ELF-1 (cell line): ENCODE data around the gene CYLD.

Experiments
- DNase-seq: peaks from one replicate; pipeline ENCODE4 v3.0.0-alpha.2; 2016; ENCODE audit warnings: low read depth, low spot score

CYLD gene

DNA sequence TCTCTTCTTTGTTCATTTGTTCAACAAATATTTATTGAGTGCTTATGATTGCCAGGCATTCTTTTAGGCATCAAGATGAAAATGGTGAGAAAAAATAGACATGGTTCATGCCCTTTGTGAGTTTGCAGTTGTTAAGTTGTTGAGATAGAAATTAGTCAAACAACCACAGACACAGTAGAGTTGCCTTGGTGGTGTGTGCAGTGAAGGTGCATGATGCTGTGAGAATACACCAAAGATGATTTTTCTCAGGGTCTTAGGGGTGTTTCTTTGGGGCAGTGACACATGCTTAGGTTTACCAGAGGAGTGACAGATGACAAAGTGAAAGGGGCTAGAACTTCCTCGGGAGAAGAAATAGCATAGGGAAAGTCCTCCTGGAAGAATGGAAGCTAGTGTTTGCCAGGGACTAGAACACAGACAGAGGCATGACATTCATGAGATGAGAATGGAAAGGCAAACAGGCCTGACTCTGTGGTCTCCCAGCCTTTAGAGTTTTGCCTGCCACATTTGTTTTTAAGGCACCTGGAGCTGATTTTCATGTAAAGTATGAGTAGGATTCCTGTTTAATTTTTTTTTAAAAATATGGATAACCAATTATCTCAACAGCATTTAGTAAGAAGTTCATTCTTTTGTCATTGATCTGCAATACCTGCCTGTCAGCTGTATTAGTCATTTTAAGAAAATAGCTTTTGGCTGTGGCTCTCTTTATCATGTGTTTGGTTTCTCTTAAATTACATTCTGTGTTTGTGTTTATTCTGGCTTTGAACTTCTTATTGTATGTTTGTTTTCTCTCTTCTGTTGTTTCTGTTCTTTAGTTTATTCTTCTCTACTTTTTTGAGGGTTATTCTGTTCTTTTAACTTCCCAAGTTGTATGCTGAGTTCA lies 36.6 kb downstream of the CYLD start:
- no peak for DNase-seq

DNA sequence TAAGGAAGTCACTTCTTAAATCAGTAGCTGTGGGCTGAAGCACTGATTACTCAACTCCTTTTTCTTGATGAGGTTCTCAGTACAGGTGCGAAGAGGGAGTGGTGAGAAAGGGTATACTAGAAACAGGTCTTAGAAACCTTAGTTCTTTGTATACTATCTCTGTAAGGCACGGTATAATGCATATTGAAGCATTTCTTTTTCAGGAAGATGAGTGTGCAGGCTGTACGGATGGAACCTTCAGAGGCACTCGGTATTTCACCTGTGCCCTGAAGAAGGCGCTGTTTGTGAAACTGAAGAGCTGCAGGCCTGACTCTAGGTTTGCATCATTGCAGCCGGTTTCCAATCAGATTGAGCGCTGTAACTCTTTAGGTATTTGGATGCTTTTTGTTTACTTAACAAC lies 39.2 kb downstream of the CYLD start:
- DNase-seq, result peak; percentile 13

DNA sequence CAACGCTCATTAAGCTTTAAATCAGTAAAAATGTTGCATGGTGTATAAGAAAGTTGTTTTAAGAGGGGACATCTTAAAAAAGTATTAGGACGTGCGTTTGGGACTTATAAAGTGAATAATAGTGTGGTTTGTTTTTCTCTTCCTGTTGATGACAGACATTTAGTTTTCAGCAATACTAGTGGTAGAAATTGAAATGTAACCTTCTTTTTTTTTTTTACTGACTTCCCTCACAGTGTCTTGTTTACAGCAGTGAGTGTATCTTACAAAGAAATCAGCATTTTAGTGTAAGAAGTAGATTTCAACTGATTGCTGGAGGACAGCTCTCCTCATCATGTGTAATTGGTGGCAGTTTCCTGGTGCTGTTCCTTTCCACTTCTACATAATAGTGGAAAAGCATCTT lies 39.6 kb downstream of the CYLD start:
- no peak for DNase-seq

DNA sequence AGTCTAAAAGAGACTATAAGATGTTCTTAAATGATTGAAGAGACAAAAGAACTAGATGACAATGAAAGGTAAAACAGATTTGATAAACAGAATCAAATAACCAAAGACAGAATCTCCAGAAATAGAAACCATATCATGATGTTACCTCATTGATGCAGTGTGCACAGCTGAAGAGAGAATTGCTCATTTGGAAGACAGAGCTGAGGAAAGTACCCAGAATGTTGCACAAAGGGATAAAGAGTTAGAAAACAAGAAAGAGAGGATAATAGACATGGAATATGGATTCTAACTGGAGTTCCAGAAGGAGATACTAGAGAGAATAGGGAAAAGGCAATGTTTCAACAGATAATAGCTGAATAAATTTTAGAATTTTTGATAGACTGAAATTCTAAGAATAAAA lies 47.9 kb downstream of the CYLD start:
- DNase-seq, result no peak

DNA sequence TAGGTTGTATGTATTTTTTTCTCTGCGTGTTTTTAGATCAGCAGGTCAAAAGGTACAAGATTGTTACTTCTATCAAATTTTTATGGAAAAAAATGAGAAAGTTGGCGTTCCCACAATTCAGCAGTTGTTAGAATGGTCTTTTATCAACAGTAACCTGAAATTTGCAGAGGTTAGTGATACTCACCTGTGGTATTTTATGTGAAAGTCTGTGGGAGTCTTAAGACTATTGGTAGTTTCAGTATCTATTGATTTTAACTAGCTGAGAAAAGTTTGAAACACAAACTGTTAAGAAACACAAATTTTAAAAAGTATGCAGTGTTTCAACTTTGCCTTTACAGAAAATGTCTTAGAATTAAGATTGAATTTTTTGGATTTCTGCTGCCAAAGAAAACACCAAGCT lies 49.6 kb downstream of the CYLD start:
- no peak for DNase-seq

DNA sequence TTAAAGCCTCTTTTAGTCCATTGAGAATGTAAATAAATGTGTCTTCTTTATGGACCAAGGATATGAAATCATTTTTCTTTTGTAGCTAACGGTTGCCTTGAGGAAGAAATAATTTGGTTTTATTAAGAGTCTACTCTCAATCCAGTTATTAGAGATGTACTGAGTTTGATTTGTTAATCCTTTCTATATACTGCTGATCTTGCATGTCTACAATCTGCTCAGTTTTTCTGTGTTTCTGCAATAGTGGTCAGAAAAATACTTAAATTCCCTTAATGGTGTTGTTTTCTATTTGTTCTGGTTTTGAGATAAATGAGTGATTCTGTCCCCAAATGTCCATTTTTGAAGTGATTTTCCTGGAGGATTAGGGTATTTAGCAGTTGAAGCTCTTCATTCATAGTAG lies 54.9 kb downstream of the CYLD start:
- no peak for DNase-seq

DNA sequence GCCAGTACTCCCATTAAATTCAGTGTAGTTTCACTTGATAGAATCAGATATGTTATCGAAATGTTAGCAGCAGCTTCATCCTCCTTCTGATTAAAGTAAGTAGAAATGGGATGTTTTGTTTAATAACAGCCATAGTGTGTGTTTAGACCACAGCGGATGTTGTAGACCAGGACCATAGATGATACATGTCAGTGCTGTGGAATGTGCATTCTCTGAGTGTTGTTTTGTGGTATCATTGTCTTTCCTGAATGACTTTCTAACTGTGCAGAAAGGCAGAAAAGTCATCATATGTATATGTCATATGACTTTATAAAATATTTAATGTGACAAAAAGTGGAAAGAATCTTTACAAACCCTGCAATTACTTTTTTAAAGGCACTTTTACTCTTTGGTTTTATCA lies 55.6 kb downstream of the CYLD start:
- DNase-seq, result no peak

DNA sequence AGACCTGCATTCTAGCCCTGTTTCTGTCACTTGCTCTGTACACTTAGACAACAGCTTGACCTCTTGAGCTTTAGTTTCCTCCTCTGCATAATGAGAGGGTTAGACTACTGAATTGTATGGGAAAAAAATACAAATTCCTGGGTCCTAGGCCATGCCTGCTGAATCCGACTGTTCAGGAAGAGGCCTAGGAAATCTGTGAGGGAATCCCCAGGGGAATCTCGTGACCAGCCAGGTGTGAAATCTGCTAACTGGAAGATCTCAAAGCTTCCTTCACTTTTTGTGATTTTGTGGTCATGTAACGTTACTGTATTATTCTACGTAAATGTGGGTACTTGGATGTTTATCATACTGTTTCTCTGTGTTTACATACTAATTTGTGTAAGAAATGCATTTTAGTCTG lies 58.2 kb downstream of the CYLD start:
- no peak for DNase-seq

DNA sequence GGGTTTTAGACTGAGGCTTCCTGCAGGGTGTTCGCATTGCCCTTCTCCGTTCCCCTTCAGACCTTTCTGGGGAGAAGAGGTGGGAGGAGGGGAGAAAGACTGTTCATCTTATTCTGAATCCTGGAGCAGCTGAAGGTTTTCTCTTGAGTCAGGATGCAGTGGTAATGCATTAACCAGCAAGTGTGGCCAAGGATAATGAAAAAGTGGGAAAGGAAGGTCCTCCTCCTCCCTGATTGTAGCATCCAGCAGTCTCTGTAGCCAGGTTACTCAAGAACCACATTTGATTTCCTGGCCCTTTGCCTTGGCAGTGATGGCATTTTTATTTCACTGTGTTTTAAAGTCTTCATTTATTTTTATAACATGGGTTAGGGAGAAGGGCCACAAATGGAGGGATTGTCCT lies 59.1 kb downstream of the CYLD start:
- no peak for DNase-seq

DNA sequence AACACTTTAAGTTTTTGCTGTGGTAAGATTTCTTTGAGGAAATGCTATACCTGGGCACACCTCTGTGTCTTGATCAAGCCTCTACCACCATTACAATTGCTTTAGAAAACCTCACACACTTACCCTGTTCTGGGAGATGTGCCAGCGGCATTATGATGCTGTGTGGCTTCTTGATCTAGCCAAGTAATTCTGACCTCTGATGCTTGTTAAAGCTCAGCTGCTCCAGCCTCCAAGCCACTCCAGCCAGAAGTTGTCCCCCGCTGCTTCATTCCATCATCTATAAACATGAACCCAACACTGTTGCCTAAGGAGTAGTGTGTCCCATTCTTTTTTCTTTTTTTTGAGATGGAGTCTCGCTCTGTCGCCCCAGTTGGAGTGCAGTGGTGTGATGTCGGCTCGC lies 60.1 kb downstream of the CYLD start:
- DNase-seq, result no peak

DNA sequence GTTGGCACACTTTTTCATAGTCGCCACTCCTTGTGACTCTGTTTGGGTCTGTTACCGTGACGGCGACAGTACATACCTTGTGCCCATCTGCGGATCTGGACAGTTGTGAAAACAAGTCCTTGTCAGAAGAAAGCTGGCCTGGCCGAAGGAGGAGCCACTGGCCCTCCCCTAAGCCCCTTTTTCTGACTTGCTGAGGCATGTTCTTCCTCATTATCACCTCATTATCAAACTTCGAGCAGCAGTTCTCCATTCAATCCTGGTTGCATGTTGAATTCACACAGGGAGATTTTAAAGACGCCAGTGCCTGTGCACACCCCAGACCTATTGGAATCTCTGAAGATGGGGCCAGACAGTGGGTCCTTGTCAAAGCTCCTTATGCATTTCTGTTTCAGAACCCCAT lies 61.1 kb downstream of the CYLD start:
- DNase-seq, result no peak

DNA sequence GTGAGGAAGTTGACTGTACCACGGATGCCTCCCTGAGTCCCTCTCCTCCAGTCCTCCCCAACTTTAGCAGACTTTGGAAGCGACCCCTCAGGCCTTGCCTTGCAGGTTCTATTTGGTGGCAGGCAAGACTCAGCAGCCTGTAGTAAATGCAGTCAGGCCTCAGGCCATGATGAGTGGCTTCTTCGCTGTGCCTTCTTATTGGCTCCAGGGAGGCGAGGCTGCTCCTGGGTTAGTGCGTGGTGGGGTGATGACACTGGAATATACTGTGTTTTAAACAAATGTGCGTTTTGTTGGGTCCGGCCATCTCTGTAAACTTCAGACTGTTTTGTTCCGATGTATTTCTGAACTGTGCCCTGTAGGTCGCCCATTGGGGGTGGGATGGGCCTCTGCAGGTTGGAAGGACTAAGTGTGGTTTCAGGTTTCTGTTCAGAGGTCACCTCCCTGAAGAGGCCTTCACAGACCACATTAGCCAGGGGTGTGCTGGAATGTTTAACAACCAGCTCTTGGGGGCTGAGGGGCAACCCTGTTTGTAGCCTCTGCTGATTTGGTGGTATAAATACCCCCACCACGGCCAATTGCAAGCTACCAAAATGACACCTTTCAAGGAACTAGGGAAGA lies 62.5 kb downstream of the CYLD start:
- peak; percentile 24 for DNase-seq

DNA sequence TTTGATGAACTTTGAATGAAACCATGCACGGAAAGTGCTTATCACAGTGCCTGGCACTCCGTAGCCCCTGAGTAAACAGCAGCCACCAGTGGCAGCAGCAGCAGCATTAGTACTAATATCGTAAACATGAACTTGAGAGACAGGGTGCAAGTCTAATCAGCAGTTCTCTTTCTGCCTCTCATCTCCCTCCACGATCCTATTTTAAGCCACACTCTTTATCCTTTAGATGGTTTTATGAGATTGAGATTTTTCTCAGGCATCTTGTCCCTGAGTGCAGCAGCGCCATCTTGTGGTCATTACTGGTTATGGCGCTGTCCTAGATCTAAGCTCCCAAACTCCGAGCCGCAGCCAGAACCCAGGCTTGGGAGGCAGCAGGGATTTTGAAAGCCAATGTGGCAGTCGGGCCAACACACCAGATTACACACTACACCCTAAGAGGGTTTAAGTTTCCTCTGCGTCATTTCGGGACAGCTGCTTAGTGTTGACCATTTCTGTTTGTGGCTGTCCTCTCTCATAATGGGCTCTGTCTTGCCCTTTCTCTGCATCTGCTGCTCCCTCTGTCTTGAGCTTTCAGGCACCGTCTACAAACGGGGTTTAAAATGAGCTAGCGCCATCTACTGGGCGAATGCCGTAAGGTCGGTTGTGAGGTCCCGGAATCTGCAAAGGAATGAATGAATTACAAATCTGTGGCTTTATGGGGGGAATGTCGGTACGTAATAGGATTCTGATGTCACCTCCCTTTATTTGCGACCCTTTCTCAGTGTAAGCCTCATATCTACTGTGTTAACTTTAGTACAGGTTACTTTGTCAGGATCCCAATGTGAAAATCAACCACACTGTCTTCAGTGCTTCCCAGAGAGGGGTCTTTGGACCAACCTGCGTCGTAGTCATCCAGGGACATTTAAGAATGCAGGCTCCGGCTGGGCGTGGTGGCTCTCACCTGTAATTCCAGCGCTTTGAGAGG lies 64.5 kb downstream of the CYLD start:
- DNase-seq, result peak; percentile 95

DNA sequence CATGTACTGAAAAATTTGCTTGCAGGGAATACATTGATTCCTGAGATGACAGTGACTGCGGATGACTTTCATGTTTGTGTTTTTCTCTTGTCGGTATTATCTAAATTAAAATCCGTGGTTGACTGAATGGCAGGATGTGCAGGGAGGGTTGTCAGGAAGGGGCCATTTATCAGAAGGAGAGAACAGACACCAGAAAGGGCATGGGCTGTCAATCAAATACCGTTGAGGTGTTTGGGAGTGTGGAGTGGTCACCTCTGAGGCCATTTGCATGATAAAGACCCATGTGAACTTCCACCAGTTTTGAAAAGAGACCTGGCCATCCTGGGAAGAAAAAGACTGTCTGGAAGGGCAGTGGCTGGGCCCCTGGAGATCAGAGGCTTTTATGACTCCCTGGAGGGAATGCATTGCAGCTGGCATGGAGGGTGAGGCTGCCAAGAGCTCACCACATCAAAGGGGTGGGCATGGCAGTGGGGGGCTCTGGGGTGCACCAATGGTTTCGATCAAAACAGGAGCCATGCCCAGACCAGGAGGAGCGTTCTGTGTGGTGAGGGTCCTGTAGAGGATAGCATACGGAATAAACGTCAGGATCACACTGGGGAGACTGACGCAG lies 67.1 kb downstream of the CYLD start:
- peak; percentile 67 for DNase-seq

DNA sequence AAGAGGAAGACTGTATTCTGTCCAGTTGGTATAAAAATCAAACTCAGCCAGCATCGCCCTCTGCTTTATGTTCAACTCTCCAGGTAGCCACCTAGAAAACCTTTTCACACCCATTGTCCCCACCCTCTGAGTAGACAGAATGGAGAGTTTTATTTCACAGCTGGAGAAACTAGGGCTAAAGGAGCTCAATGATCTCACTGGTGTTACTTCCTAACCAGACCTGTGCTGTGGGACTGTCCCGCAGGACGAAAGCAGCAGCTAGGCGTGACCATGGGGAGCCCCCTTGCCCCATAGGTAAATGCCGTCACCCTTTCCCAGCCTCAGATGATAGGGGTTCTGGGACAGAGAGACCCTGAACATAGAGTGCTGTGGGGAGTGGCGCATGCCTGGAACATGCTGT lies 67.7 kb downstream of the CYLD start:
- DNase-seq, result no peak

DNA sequence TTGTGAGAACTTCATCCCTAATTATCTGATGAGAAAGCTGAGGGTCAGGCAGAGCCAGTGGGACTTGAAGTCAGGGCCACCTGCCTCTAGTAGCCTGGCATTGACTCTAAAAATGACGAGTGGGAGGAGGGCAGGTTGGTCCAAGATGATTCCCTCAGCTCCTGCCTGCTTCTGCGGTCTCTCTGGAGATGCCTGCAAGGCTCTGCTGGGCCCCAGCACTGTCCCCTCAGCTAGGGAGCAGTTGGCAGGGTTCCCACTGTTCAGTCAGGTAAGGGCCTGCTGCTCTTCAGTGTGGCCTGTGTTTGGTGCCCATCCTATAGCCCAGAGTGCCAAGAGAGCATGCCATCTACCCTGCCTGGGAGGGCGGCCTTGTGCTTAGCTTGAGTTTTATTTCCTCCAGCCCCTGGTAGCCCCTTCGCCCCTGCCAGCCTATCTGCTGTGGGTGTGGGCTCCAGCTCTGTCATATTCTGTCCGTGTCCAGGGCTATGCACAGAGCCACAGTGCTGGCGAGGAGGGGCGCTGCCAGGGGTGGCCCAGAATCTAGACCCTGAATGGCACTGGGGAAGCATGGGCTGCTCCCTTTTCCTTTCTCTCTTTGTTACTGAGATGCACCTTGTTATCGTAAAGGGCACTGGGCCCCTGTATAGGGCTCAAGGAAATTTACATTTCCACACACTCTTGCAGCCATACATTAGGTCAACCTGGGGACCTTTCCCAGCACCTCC lies 68.5 kb downstream of the CYLD start:
- no peak for DNase-seq

DNA sequence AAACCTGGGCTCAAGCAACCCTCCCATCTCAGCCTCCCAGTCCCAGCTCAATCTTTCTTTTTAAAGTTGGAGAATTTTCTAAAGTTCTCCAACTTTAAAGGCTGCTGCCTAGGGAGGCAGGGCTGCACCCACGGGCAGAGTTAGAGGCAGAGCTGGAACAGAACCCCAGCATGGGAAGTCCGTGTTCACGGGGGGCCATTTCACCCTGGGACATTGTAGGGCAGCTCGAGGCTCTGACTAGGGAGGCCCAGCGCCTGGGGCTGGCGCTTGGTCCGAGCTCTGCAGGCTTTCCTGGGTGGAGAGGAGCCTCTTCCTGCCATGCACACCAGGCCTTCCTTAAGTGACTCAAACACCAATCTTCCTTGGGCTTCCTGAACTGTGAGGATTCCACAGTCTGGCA lies 70.2 kb downstream of the CYLD start:
- DNase-seq, result no peak

DNA sequence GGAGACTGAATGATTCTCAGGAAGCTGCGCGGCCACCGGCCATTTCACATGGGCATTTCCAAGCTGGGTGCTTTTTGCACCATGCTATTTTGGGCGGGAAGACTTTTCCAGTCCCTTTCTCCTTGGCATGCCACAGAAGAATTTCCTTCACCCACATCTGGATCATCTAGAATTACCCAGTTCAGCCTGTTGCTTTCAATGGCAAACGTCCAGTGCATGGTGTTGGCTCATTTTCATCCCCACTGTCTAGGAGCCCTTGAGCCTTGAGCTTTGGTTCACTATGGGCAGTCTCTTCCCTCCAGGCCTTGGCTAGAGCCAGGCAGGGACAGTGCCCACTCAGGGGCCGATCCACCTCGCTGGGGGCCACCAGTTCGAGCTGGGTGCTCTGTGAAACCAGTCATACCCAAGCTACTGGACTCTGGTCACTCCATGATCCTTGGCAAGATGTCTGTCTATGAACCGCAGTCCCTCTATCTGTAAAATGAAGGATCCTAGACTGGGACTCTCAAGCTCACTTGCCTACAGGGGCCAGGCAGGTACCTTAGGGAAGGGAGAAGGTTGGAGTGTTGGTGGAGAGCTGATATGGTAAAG lies 71.1 kb downstream of the CYLD start:
- no peak for DNase-seq

DNA sequence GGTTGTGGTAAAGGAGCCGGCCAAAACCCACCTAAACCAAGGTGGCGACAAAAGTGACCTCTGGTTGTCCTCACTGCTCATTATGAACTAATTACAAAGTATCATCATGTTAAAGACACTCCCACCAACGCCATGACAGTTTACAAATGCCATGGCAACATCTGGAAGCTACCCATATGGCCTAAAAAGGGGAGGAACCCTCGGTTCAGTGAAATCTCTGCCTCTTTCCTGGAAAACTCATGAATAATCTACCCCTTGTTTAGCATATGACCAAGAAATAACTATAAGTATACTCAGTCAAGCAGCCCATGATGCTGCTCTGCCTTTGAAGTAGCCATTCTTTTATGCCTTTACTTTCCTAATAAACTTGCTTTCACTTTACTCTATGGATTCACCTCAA lies 72.2 kb downstream of the CYLD start:
- DNase-seq, result no peak

DNA sequence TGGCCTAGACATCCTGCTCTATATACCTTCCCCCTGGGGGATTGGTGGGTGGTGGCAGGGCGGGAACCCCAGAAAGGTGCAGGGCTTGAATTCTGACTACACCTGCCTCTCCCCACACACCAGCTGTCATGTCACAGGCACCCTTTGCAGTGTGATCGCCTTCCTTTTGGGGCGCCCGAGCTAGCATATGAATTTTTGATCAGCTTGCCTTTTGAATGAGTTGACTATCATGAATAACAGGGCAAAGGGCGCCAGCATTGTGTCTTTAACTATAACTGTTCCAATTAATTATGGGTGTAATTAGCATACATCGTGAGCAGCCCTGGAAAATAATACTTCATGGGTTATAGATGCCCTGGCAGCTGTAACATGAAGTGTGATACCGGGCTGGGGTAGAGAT lies 72.7 kb downstream of the CYLD start:
- no peak for DNase-seq

DNA sequence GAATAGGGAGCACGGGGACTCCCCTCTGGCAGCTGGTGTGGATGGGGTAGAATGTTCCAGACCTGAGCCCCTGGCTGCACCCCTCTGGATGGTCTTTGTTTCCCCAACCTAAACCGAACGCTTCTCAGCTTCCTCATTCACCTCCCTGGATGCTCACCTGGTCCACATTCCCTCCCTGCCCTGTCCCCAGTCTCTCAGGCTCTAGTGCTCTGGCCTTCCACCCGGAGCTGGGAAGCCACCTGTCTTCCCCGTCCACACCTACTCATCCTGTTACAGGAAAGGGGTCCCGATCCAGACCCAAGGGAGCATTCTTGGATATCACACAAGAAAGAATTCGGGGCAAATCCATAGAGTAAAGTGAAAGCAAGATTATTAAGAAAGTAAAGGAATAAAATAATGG lies 73.5 kb downstream of the CYLD start:
- no peak for DNase-seq
